GM21515 (cell line): Measurements from ENCODE around the gene SLC38A10.

Source experiments
- ATAC-seq: cut with Tn5 transposase; IDR thresholded peaks from one replicate; pipeline ENCODE4 v1.9.1; 2021; ENCODE audit not compliant: unreplicated experiment

SLC38A10 gene

GRCh38 chr17:81331527-81332043, 36.5 kb upstream of the SLC38A10 start:
- ATAC-seq, result no peak

GRCh38 chr17:81330884-81331245, 35.8 kb upstream of the SLC38A10 start:
- ATAC-seq, result no peak

GRCh38 chr17:81329927-81330883, 35.1 kb upstream of the SLC38A10 start:
- ATAC-seq, result no peak

- no peak for ATAC-seq
Observed at GRCh38 chr17:81328978-81329926, 34.1 kb upstream of the SLC38A10 start.

- ATAC-seq, result no peak
Observed at GRCh38 chr17:81328489-81328888, 33.4 kb upstream of the SLC38A10 start.

- no peak for ATAC-seq
Observed at GRCh38 chr17:81325714-81326358, 30.7 kb upstream of the SLC38A10 start.

- no peak for ATAC-seq
Observed at GRCh38 chr17:81324851-81325713, 30.0 kb upstream of the SLC38A10 start.

- ATAC-seq, result no peak
Observed at GRCh38 chr17:81324177-81324850, 29.2 kb upstream of the SLC38A10 start.

GRCh38 chr17:81323411-81323868, 28.3 kb upstream of the SLC38A10 start:
- ATAC-seq, result no peak

- ATAC-seq, result no peak
Observed at GRCh38 chr17:81323083-81323369, 27.9 kb upstream of the SLC38A10 start.

- ATAC-seq, result no peak
Observed at GRCh38 chr17:81322271-81323082, 27.4 kb upstream of the SLC38A10 start.

GRCh38 chr17:81317961-81318605, 23.0 kb upstream of the SLC38A10 start:
- ATAC-seq, result no peak

GRCh38 chr17:81317530-81317821, 22.4 kb upstream of the SLC38A10 start:
- no peak for ATAC-seq

- no peak for ATAC-seq
Observed at GRCh38 chr17:81315885-81316391, 20.8 kb upstream of the SLC38A10 start.

GRCh38 chr17:81315129-81315884, 20.2 kb upstream of the SLC38A10 start:
- ATAC-seq, result no peak

GRCh38 chr17:81314398-81315081, 19.4 kb upstream of the SLC38A10 start:
- ATAC-seq, result no peak
